Measurements from ENCODE around the gene EGFLAM. TPM values are rescaled to one million over a fixed set of nuclear protein-coding genes. Genes with fewer than 3 reads are reported as not detected.

The EGFLAM gene
- total and polyA plus RNA-seq, 4 donors = 4.6 to 15.8 (median 14.0) TPM

- ATAC-seq (ENCODE audit: low FRiP score) = peak; percentile 19
Measured at GRCh38 chr5:38258042-38258318, 379 bp upstream of the EGFLAM start.

GRCh38 chr5:38259062-38259808, 876 bp downstream of the EGFLAM start:
- H3K9me3 ChIP-seq (ENCODE audit: control insufficient read depth, low read length) = peaks cover 1% of the 10 kb centered on the region
- H3K4me1 ChIP-seq (ENCODE audit: control insufficient read depth in 1 of 2, insufficient read depth in 2 of 2, low read length in 2 of 2) = no peaks in the 10 kb centered on the region
- intact Hi-C loops (cut with DNase I) = no loop called here
- DNase-seq = no peak
- H3K27me3 ChIP-seq (ENCODE audit: control insufficient read depth in 1 of 2, insufficient read depth in 2 of 2, low read length in 1 of 2) = peaks cover 0 to 4% of the 10 kb centered on the region in 2 donors
- H3K36me3 ChIP-seq (ENCODE audit: control insufficient read depth in 1 of 2, insufficient read depth in 2 of 2, low read length in 1 of 2) = no peaks in the 10 kb centered on the region
- no peak overlapping the region for H3K27ac ChIP-seq (ENCODE audit: low read depth in 1 of 2, low read length in 2 of 2)
- no peak overlapping the region for H3K4me3 ChIP-seq (ENCODE audit: low read length in 2 of 2)
- WGBS, 2 donors = 22 to 24% methylated on average over 13 of the region's 13 CpGs
- no peak for ATAC-seq (ENCODE audit: low FRiP score)

More at GRCh38 chr5:38258042-38258318, 379 bp upstream of the EGFLAM start:
- Histone ChIP-seq H3K27me3 (ENCODE audit: control insufficient read depth in 1 of 2, insufficient read depth in 2 of 2, low read length in 1 of 2) (peaks cover 0 to 4% of the 10 kb centered on the region in 2 donors), H3K36me3 (ENCODE audit: control insufficient read depth in 1 of 2, insufficient read depth in 2 of 2, low read length in 1 of 2) (no peaks in the 10 kb centered on the region), H3K9me3 (ENCODE audit: control insufficient read depth, low read length) (peaks cover 1% of the 10 kb centered on the region), H3K27ac (ENCODE audit: low read depth in 1 of 2, low read length in 2 of 2) (no peak overlapping the region), H3K4me3 (ENCODE audit: low read length in 2 of 2) (peak overlapping the region in 1 of 2 donors; percentile 22), H3K4me1 (ENCODE audit: control insufficient read depth in 1 of 2, insufficient read depth in 2 of 2, low read length in 2 of 2) (no peaks in the 10 kb centered on the region)
- no peak for DNase-seq
- intact Hi-C loops (cut with DNase I) = no loop called here
- WGBS, 2 donors = 2% methylated on average over 13 of the region's 13 CpGs

- Histone ChIP-seq H3K27ac (ENCODE audit: low read depth in 1 of 2, low read length in 2 of 2) (no peak overlapping the region), H3K9me3 (ENCODE audit: control insufficient read depth, low read length) (peaks cover 1% of the 10 kb centered on the region), H3K36me3 (ENCODE audit: control insufficient read depth in 1 of 2, insufficient read depth in 2 of 2, low read length in 1 of 2) (no peaks in the 10 kb centered on the region), H3K4me3 (ENCODE audit: low read length in 2 of 2) (no peak overlapping the region), H3K4me1 (ENCODE audit: control insufficient read depth in 1 of 2, insufficient read depth in 2 of 2, low read length in 2 of 2) (no peaks in the 10 kb centered on the region), H3K27me3 (ENCODE audit: control insufficient read depth in 1 of 2, insufficient read depth in 2 of 2, low read length in 1 of 2) (peaks cover 0 to 4% of the 10 kb centered on the region in 2 donors)
- intact Hi-C loops (cut with DNase I) = no loop called here
- ATAC-seq (ENCODE audit: low FRiP score) = no peak
- DNase-seq = no peak
- 65 to 66% methylated on average over 6 of the region's 6 CpGs for WGBS, 2 donors
Measured at GRCh38 chr5:38259809-38260160, 1.4 kb downstream of the EGFLAM start.

- ATAC-seq (ENCODE audit: low FRiP score) (no peak), DNase-seq (no peak)
- intact Hi-C loops (cut with DNase I) = no loop called here
- Histone ChIP-seq H3K9me3 (ENCODE audit: control insufficient read depth, low read length) (no peaks in the 10 kb centered on the region), H3K4me3 (ENCODE audit: low read length in 2 of 2) (no peak overlapping the region), H3K27ac (ENCODE audit: low read depth in 1 of 2, low read length in 2 of 2) (no peak overlapping the region), H3K27me3 (ENCODE audit: control insufficient read depth in 1 of 2, insufficient read depth in 2 of 2, low read length in 1 of 2) (peaks cover 0 to 1% of the 10 kb centered on the region in 2 donors), H3K4me1 (ENCODE audit: control insufficient read depth in 1 of 2, insufficient read depth in 2 of 2, low read length in 2 of 2) (no peaks in the 10 kb centered on the region), H3K36me3 (ENCODE audit: control insufficient read depth in 1 of 2, insufficient read depth in 2 of 2, low read length in 1 of 2) (no peaks in the 10 kb centered on the region)
- WGBS, 2 donors = 22 to 27% methylated on average over 6 of the region's 6 CpGs
Measured at GRCh38 chr5:38263983-38264382, 5.6 kb downstream of the EGFLAM start.

- Histone ChIP-seq H3K4me3 (ENCODE audit: low read length in 2 of 2) (no peak overlapping the region), H3K36me3 (ENCODE audit: control insufficient read depth in 1 of 2, insufficient read depth in 2 of 2, low read length in 1 of 2) (no peaks in the 10 kb centered on the region), H3K4me1 (ENCODE audit: control insufficient read depth in 1 of 2, insufficient read depth in 2 of 2, low read length in 2 of 2) (no peaks in the 10 kb centered on the region), H3K27ac (ENCODE audit: low read depth in 1 of 2, low read length in 2 of 2) (no peak overlapping the region), H3K9me3 (ENCODE audit: control insufficient read depth, low read length) (no peaks in the 10 kb centered on the region), H3K27me3 (ENCODE audit: control insufficient read depth in 1 of 2, insufficient read depth in 2 of 2, low read length in 1 of 2) (peaks cover 0 to 1% of the 10 kb centered on the region in 2 donors)
- 28 to 36% methylated on average over 13 of the region's 13 CpGs for WGBS, 2 donors
- no peak for DNase-seq
- ATAC-seq (ENCODE audit: low FRiP score) = peak; percentile 74
- intact Hi-C loops (cut with DNase I) = no loop called here
Measured at GRCh38 chr5:38265546-38266179, 7.3 kb downstream of the EGFLAM start.

- 57 to 66% methylated on average over 2 of the region's 2 CpGs for WGBS, 2 donors
- ATAC-seq (ENCODE audit: low FRiP score) (no peak), DNase-seq (no peak)
- Histone ChIP-seq H3K9me3 (ENCODE audit: control insufficient read depth, low read length) (no peaks in the 10 kb centered on the region), H3K4me1 (ENCODE audit: control insufficient read depth in 1 of 2, insufficient read depth in 2 of 2, low read length in 2 of 2) (no peaks in the 10 kb centered on the region), H3K36me3 (ENCODE audit: control insufficient read depth in 1 of 2, insufficient read depth in 2 of 2, low read length in 1 of 2) (no peaks in the 10 kb centered on the region), H3K27me3 (ENCODE audit: control insufficient read depth in 1 of 2, insufficient read depth in 2 of 2, low read length in 1 of 2) (no peaks in the 10 kb centered on the region), H3K4me3 (ENCODE audit: low read length in 2 of 2) (no peak overlapping the region), H3K27ac (ENCODE audit: low read depth in 1 of 2, low read length in 2 of 2) (no peak overlapping the region)
- intact Hi-C loops (cut with DNase I) = no loop called here
Measured at GRCh38 chr5:38267372-38267771, 9.0 kb downstream of the EGFLAM start.

GRCh38 chr5:38273626-38274025, 15.3 kb downstream of the EGFLAM start:
- Histone ChIP-seq H3K27ac (ENCODE audit: low read depth in 1 of 2, low read length in 2 of 2) (no peak overlapping the region), H3K27me3 (ENCODE audit: control insufficient read depth in 1 of 2, insufficient read depth in 2 of 2, low read length in 1 of 2) (no peaks in the 10 kb centered on the region), H3K4me3 (ENCODE audit: low read length in 2 of 2) (no peak overlapping the region), H3K4me1 (ENCODE audit: control insufficient read depth in 1 of 2, insufficient read depth in 2 of 2, low read length in 2 of 2) (no peaks in the 10 kb centered on the region), H3K9me3 (ENCODE audit: control insufficient read depth, low read length) (peaks cover 4% of the 10 kb centered on the region), H3K36me3 (ENCODE audit: control insufficient read depth in 1 of 2, insufficient read depth in 2 of 2, low read length in 1 of 2) (no peaks in the 10 kb centered on the region)
- DNase-seq = no peak
- whole genome bisulfite sequencing, 2 donors = 82 to 93% methylated on average over 3 of the region's 3 CpGs
- no peak for ATAC-seq (ENCODE audit: low FRiP score)
- intact Hi-C loops (cut with DNase I) = no loop called here

GRCh38 chr5:38274370-38274769, 16.0 kb downstream of the EGFLAM start:
- intact Hi-C loops (cut with DNase I) = no loop called here

GRCh38 chr5:38284384-38284783, 26.0 kb downstream of the EGFLAM start:
- Histone ChIP-seq H3K9me3 (ENCODE audit: control insufficient read depth, low read length) (peaks cover 5% of the 10 kb centered on the region), H3K4me1 (ENCODE audit: control insufficient read depth in 1 of 2, insufficient read depth in 2 of 2, low read length in 2 of 2) (no peaks in the 10 kb centered on the region), H3K27ac (ENCODE audit: low read depth in 1 of 2, low read length in 2 of 2) (no peak overlapping the region), H3K36me3 (ENCODE audit: control insufficient read depth in 1 of 2, insufficient read depth in 2 of 2, low read length in 1 of 2) (no peaks in the 10 kb centered on the region), H3K27me3 (ENCODE audit: control insufficient read depth in 1 of 2, insufficient read depth in 2 of 2, low read length in 1 of 2) (no peaks in the 10 kb centered on the region), H3K4me3 (ENCODE audit: low read length in 2 of 2) (no peak overlapping the region)
- intact Hi-C loops (cut with DNase I) = no loop called here
- DNase-seq (no peak), ATAC-seq (ENCODE audit: low FRiP score) (no peak)

More at GRCh38 chr5:38274370-38274769, 16.0 kb downstream of the EGFLAM start:
- no peak overlapping the region for H3K4me3 ChIP-seq (ENCODE audit: low read length in 2 of 2)
- WGBS, 2 donors = 73 to 76% methylated on average over 1 of the region's 1 CpG
- no peak overlapping the region for H3K27ac ChIP-seq (ENCODE audit: low read depth in 1 of 2, low read length in 2 of 2)
- no peaks in the 10 kb centered on the region for H3K4me1 ChIP-seq (ENCODE audit: control insufficient read depth in 1 of 2, insufficient read depth in 2 of 2, low read length in 2 of 2)
- H3K9me3 ChIP-seq (ENCODE audit: control insufficient read depth, low read length) = peaks cover 4% of the 10 kb centered on the region
- no peaks in the 10 kb centered on the region for H3K36me3 ChIP-seq (ENCODE audit: control insufficient read depth in 1 of 2, insufficient read depth in 2 of 2, low read length in 1 of 2)
- ATAC-seq (ENCODE audit: low FRiP score) (no peak), DNase-seq (no peak)
- no peaks in the 10 kb centered on the region for H3K27me3 ChIP-seq (ENCODE audit: control insufficient read depth in 1 of 2, insufficient read depth in 2 of 2, low read length in 1 of 2)
